ENCODE measurements around the gene TIGD3. TPM values are rescaled to one million over a fixed set of nuclear protein-coding genes. Genes with fewer than 3 reads are reported as not detected.

The TIGD3 gene
- total RNA-seq, 1 donor from 2014 or later: not detected

- Histone ChIP-seq H3K4me1 (no peaks in the 10 kb centered on the region), H3K36me3 (no peaks in the 10 kb centered on the region), H3K9me3 (no peaks in the 10 kb centered on the region), H3K4me3 (no peak overlapping the region), H3K27me3 (no peaks in the 10 kb centered on the region), H3K27ac (no peak overlapping the region)
- TF ChIP-seq CTCF (IDR thresholded peaks at IDR 0.05): no peak
- no peak for DNase-seq (ENCODE audit: low spot score in 2 of 2)
- intact Hi-C loops (cut with DNase I): no loop called here
These were observed 8.4 kb downstream of the TIGD3 start for GRCh38 chr11:65362966-65363365.

- H3K4me1 ChIP-seq: no peaks in the 10 kb centered on the region
- H3K4me3 ChIP-seq: no peak overlapping the region
- DNase-seq (ENCODE audit: low spot score in 2 of 2): no peak
- no peak overlapping the region for H3K27ac ChIP-seq
- no peaks in the 10 kb centered on the region for H3K27me3 ChIP-seq
- H3K36me3 ChIP-seq: no peaks in the 10 kb centered on the region
- no peak for TF ChIP-seq CTCF (IDR thresholded peaks at IDR 0.05)
- intact Hi-C loops (cut with DNase I): no loop called here
- H3K9me3 ChIP-seq: no peaks in the 10 kb centered on the region
These were observed 9.2 kb downstream of the TIGD3 start for GRCh38 chr11:65363770-65364169.

GRCh38 chr11:65366340-65366773 is 11.8 kb downstream of the TIGD3 start:
- DNase-seq (ENCODE audit: low spot score in 2 of 2): no peak
- no peaks in the 10 kb centered on the region for H3K9me3 ChIP-seq
- H3K4me1 ChIP-seq: peaks cover 0 to 7% of the 10 kb centered on the region in 2 donors
- TF ChIP-seq CTCF (IDR thresholded peaks at IDR 0.05): peak; percentile 76 to 86 (median 82)
- no peak overlapping the region for H3K27ac ChIP-seq
- no peaks in the 10 kb centered on the region for H3K27me3 ChIP-seq
- intact Hi-C loops (cut with DNase I): loop anchor here (2.0 kb wide), 1 partner anchor 142 kb away; no protein-coding TSS in a partner anchor
- no peaks in the 10 kb centered on the region for H3K36me3 ChIP-seq
- H3K4me3 ChIP-seq: no peak overlapping the region

GRCh38 chr11:65370659-65371049 is 16.1 kb downstream of the TIGD3 start:
- intact Hi-C loops (cut with DNase I): loop anchor here (1.0 to 2.0 kb wide), 2 partner anchors 16 to 46 kb away; partner anchors contain the start of gene FRMD8
- H3K4me3 ChIP-seq: no peak overlapping the region
- no peak for DNase-seq (ENCODE audit: low spot score in 2 of 2)
- peaks cover 0 to 13% of the 10 kb centered on the region in 2 donors for H3K4me1 ChIP-seq
- no peaks in the 10 kb centered on the region for H3K36me3 ChIP-seq
- H3K27ac ChIP-seq: peak overlapping the region; percentile 86 to 91
- no peak for TF ChIP-seq CTCF (IDR thresholded peaks at IDR 0.05)
- H3K27me3 ChIP-seq: no peaks in the 10 kb centered on the region
- no peaks in the 10 kb centered on the region for H3K9me3 ChIP-seq

- no peak for DNase-seq (ENCODE audit: low spot score in 2 of 2)
- H3K27ac ChIP-seq: no peak overlapping the region
- intact Hi-C loops (cut with DNase I): no loop called here
- H3K9me3 ChIP-seq: no peaks in the 10 kb centered on the region
- no peaks in the 10 kb centered on the region for H3K27me3 ChIP-seq
- no peak for TF ChIP-seq CTCF (IDR thresholded peaks at IDR 0.05)
- no peaks in the 10 kb centered on the region for H3K36me3 ChIP-seq
- no peak overlapping the region for H3K4me3 ChIP-seq
- H3K4me1 ChIP-seq: peaks cover 0 to 13% of the 10 kb centered on the region in 2 donors
These were observed 19.5 kb downstream of the TIGD3 start for GRCh38 chr11:65373839-65374580.

All from ascending aorta (tissue), 2 donors.